ENCODE results near the gene TMEM253. TPM values are rescaled to one million over a fixed set of nuclear protein-coding genes. Genes with fewer than 3 reads are reported as not detected.

Gene TMEM253
- total RNA-seq, 1 donor from 2014 or later = 1.1 TPM

- no peaks in the 10 kb centered on the region for H3K36me3 Mint-ChIP-seq (ENCODE audit: insufficient read depth)
- H3K27me3 Mint-ChIP-seq = peaks cover under 1% of the 10 kb centered on the region
- no peaks in the 10 kb centered on the region for H3K4me1 Mint-ChIP-seq (ENCODE audit: low read depth)
- TF ChIP-seq CTCF (IDR thresholded peaks at IDR 0.05; ENCODE audit: unreplicated experiment) = no peak
- DNase-seq (ENCODE audit: low spot score, unreplicated experiment) = no peak
- no peak overlapping the region for H3K27ac Mint-ChIP-seq
- H3K4me3 Mint-ChIP-seq (ENCODE audit: low read depth) = no peak overlapping the region
- peaks cover 11% of the 10 kb centered on the region for H3K9me3 Mint-ChIP-seq (ENCODE audit: low read depth)
These were observed 48.9 kb downstream of the TMEM253 start for GRCh38 chr14:21149641-21150367.

Other genes with a start within 250 kb of the TMEM253 start
- gene RNASE3, start 209.7 kb upstream of the TMEM253 start, total RNA-seq = not detected in 2 replicates
- not detected in 2 replicates for gene RNASE2, start 145.6 kb upstream of the TMEM253 start, total RNA-seq
- 95.9 and 100 TPM in 2 replicates for gene METTL17, start 111.1 kb upstream of the TMEM253 start, total RNA-seq
- not detected in 2 replicates for gene SLC39A2, start 101.8 kb upstream of the TMEM253 start, total RNA-seq
- gene NDRG2, start 76.0 kb upstream of the TMEM253 start, total RNA-seq = 58.6 and 61.5 TPM in 2 replicates
- gene TPPP2, start 70.8 kb upstream of the TMEM253 start, total RNA-seq = 0.84 TPM in 1 of 2 replicates, not detected in the other
- not detected in 2 replicates for gene RNASE13, start 66.3 kb upstream of the TMEM253 start, total RNA-seq
- gene RNASE7, start 58.7 kb upstream of the TMEM253 start, total RNA-seq = not detected in 2 replicates
- gene RNASE8, start 43.2 kb upstream of the TMEM253 start, total RNA-seq = not detected in 2 replicates
- 57.3 and 65.3 TPM in 2 replicates for gene ARHGEF40, start 30.8 kb upstream of the TMEM253 start, total RNA-seq
- 103 and 111 TPM in 2 replicates for gene ZNF219, start 2.4 kb upstream of the TMEM253 start, total RNA-seq
- not detected in 2 replicates for gene OR5AU1, start 55.0 kb downstream of the TMEM253 start, total RNA-seq
- 676 and 690 TPM in 2 replicates for gene HNRNPC, start 168.4 kb downstream of the TMEM253 start, total RNA-seq
- 0.19 and 0.58 TPM in 2 replicates for gene RPGRIP1, start 179.0 kb downstream of the TMEM253 start, total RNA-seq